Stimulated activated CD8-positive, alpha-beta memory T cell treated with anti-CD3 and anti-CD28 coated beads, Interleukin-15, amount 100 ng/mL, for 24 hours (primary cell): ENCODE measurements around the gene OR1N2.
"Not testable (repeated sequence)": the region's sequence is repeated elsewhere in the genome, so short reads cannot be mapped to it uniquely, and the experiment has no call there.

Experiments used
- DNase-seq: peaks from one replicate; pipeline ENCODE4 v3.0.0-alpha.2; 2020; ENCODE audit warnings: low read depth

The OR1N2 gene

DNA sequence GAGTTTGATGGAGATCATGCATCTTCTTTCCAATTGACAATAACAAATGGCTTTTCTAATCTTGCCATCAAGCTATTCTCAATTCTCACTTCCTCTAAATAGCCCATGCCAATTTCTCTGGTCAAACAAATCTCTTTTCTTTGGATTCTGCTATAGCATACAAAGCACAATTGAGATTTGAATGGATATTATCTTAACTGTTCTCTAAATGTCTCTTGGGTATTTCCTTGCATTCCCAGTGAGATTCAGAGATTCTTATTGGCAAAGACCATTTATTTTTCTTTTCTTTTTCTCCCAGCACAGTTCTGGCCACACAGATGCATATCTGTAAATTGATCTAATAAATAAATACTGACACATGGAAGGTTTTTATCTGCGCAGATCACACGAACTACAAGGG is at the start of gene OR1N2:
Gene OR1N2, plus strand, starts transcription at position 301 of the 400 bp plus-strand sequence. CDS start 100 bp downstream, outside the sequence.
- DNase-seq = no peak

- no peak for DNase-seq
These were observed 45.9 kb upstream of the OR1N2 start for GRCh38 chr9:122506964-122507363.

DNA sequence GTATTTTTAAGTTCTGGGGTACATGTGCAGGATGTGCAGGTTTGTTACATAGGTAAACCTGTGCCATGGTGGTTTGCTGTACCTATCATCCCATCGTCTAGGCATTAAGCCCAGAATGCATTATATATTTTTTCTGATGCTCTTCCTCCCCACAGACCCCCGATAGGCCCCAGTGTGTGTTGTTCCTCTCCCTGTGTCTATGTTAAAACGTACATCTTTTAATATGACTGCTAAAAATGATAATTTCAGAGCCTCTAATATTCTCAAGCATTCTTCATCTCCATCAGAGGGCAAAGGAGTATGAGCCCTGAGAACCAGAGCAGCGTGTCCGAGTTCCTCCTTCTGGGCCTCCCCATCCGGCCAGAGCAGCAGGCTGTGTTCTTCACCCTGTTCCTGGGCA is 42.4 kb upstream of the OR1N2 start, which contains the start of gene OR1J2:
Gene OR1J2, plus strand, starts transcription at position 301 of the 400 bp plus-strand sequence. Its CDS starts 0 bp downstream, at position 301.
- no peak for DNase-seq

GRCh38 chr9:122518226-122518625 is 34.7 kb upstream of the OR1N2 start:
- no peak for DNase-seq

DNA sequence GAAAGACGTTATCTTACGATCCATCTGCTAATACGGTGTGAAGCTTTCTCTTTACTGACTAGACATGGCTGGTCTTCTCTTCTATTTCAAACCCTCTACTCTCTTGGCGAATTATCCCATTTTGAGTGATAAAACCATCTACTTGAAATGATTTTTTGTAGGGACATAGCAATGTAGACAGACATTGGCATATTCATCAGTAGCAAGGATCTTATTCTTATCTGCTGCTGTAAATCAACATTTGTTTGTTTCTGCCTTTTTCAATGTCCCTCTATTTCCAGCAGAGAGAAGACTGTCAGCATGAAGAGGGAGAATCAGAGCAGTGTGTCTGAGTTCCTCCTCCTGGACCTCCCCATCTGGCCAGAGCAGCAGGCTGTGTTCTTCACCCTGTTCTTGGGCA is 34.1 kb upstream of the OR1N2 start, which contains the start of gene OR1J4:
Gene OR1J4, plus strand, starts transcription at position 301 of the 400 bp plus-strand sequence. Its CDS starts 0 bp downstream, at position 301.
- no peak for DNase-seq

GRCh38 chr9:122519376-122519775 is 33.5 kb upstream of the OR1N2 start:
- no peak for DNase-seq

- DNase-seq = no peak
These were observed 26.3 kb upstream of the OR1N2 start for GRCh38 chr9:122526602-122527001.

- no peak for DNase-seq
These were observed 25.7 kb upstream of the OR1N2 start, which contains the start of gene OR1N1 for GRCh38 chr9:122527193-122527592. OR1N1 (minus strand) TSS chr9:122527293; CDS start chr9:122527293, 0 bp downstream.

GRCh38 chr9:122531157-122531556 is 21.8 kb upstream of the OR1N2 start:
- not testable (repeated sequence) for DNase-seq

GRCh38 chr9:122536134-122536533 is 16.8 kb upstream of the OR1N2 start:
- DNase-seq = no peak

DNA sequence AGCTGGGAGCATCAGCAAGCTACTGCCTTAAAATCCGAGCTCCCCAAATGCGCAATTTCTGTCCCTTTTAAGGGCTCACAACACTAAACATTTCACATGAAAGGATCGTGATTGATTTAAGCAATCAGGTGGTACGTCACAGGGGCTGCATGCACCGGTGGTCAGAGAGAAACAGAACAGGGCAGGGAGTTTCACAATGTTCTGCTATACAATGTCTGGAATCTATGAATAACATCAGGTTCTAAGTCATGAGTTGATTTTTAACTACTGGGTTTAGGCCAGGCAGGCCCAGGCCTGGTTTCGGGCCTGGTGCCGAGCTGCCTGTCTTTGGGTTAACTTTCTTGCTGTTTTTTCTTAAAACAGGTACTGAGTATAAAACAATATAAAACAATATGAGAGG is 15.8 kb upstream of the OR1N2 start:
- DNase-seq = not testable (repeated sequence)

DNA sequence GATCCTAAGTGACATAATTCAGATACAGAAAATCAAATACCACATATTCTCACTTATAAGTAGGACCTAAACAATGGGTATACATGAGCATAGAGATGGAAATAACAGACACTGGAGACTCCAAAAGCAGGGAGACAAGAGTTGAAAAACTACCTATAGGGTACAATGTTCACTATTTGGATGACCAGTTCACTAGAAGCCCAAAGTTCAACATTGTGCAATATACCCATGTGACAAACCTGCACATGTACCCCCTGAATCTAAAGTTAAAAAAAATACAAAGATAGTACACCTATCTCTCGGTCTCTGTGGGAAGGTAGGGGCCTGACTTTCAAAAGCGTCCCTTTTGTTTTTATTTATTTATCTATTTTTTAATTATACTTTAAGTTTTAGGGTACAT is 14.2 kb upstream of the OR1N2 start:
- DNase-seq = no peak

- no peak for DNase-seq
These were observed 6.7 kb upstream of the OR1N2 start for GRCh38 chr9:122546196-122546595.

GRCh38 chr9:122551371-122551770 is 1.5 kb upstream of the OR1N2 start:
- DNase-seq = no peak

DNA sequence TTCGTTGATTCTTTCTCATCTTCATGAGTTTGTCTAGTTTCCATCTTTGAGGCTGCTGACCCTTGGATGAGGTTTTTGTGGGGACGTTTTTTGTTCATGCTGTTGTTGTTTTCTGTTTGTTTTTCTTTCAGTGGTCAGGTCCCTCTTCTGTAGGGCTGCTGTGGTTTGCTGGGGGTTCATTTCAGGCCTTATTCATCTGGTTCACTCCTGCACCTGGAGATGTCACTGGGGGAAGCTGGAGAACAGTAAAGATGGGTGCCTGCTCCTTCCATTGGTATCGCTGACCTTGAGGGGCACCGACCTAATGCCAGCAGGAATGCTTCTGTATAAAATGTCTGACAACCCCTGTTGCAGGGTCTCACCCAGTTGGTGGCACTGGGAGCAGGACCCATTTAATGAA is 8.5 kb downstream of the OR1N2 start:
- DNase-seq = no peak

GRCh38 chr9:122562134-122562760 is 9.3 kb downstream of the OR1N2 start:
- no peak for DNase-seq

DNA sequence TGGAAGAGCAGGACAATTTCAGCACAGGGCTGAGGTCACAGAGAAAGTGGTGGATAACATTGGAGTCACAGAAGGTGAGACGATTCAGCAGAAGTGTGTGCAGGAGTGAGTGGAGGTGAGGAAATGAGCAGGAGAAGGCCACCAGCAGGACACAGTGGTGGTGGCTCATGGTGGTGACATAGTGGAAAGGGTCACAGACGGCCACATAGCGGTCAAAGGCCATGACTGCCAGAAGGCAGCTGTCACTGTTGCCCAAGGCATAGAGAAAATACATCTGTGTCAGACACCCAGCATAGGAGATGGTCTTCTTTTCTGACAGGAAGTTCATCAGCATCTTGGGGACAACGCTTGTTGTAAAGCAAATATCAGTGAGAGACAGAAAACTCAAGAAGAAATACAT is 15.0 kb downstream of the OR1N2 start:
- DNase-seq = no peak

DNA sequence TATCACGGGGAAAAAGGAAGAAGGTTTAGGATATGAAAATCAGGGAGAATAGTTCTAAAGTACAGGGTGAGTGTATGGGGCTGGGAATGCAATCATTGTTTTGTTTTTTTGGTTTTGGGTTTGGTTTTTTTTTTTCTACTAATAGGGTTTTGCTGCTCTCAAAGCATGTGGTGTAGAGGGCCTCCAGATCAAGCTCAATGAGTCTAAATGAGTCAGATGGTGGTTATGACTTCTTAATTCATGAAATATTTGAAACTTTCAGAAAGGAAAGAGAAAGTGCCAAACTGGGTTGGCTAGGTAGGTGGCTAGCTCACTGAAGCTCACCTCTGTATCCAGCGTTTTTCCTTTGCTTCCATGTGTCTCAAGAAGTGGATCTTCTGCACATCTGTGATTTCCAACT is 19.5 kb downstream of the OR1N2 start:
- no peak for DNase-seq

DNA sequence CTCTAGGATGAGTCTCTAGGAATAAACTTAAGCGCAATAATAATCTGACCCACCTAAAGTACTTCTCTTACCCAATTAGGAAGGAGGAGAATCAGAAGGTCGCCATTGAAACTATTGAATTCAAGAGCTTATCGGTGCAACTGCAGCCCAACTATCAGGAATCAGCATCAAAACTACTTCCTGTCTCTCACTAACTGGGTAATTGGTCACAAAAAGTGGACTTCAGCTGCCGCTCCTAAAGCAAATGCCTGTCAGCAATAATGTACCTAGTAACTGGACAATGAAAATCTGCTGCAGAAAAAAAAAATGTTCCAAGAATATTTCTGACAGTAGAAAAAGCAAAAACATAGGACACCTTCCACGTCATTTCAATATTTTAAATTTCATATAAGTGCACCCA is 27.0 kb downstream of the OR1N2 start:
- DNase-seq = no peak

- no peak for DNase-seq
These were observed 27.4 kb downstream of the OR1N2 start for GRCh38 chr9:122580360-122580759.

- not testable (repeated sequence) for DNase-seq
These were observed 30.4 kb downstream of the OR1N2 start, which contains the start of gene OR1L8 for GRCh38 chr9:122583284-122583683. OR1L8 (minus strand) TSS chr9:122583384; CDS start chr9:122568477, 14,907 bp downstream.
